Smooth muscle cell (in vitro differentiated cells): ENCODE data around the gene SCEL. TPM values are rescaled to one million over a fixed set of nuclear protein-coding genes. Genes with fewer than 3 reads are reported as not detected.

Experiments used
- DNase-seq: peaks from one replicate; lab custom pipeline; 2025; ENCODE audit not compliant: unreplicated experiment; lab: John Stamatoyannopoulos, UW
- H2AFZ ChIP-seq: fragments of 200-600 bp; sonication (generic); 2 replicates; pipeline ENCODE4 v1.6.0; 2016; ENCODE audit warnings: antibody characterized with exemption, low read depth, mild to moderate bottlenecking
- H3F3A ChIP-seq: fragments of 200-600 bp; sonication (generic); 2 replicates; pipeline ENCODE4 v1.6.0; 2017; ENCODE audit warnings: antibody characterized with exemption, low read depth
- H3K27ac ChIP-seq: fragments of 200-600 bp; sonication (generic); 2 replicates; pipeline ENCODE4 v1.5.1; 2016; ENCODE audit warnings: low read depth, mild to moderate bottlenecking
- H3K27me3 ChIP-seq: fragments of 200-600 bp; sonication (generic); 2 replicates; pipeline ENCODE4 v1.6.1; 2016; ENCODE audit warnings: low read depth, mild to moderate bottlenecking
- H3K36me3 ChIP-seq: fragments of 200-600 bp; sonication (generic); 2 replicates; pipeline ENCODE4 v1.5.1; 2016; ENCODE audit warnings: low read depth
- H3K4me1 ChIP-seq: fragments of 200-600 bp; sonication (generic); 2 replicates; pipeline ENCODE4 v1.5.1; 2016; ENCODE audit warnings: low read depth
- H3K4me2 ChIP-seq: fragments of 200-600 bp; sonication (generic); 2 replicates; pipeline ENCODE4 v1.6.0; 2016; ENCODE audit warnings: mild to moderate bottlenecking
- H3K4me3 ChIP-seq: fragments of 200-600 bp; sonication (generic); 2 replicates; pipeline ENCODE4 v1.5.1; 2016; ENCODE audit warnings: mild to moderate bottlenecking
- H3K79me2 ChIP-seq: fragments of 200-600 bp; sonication (generic); 2 replicates; pipeline ENCODE4 v1.6.0; 2016; ENCODE audit warnings: low read depth, mild to moderate bottlenecking
- H3K9ac ChIP-seq: fragments of 200-600 bp; sonication (generic); 2 replicates; pipeline ENCODE4 v1.6.0; 2016; ENCODE audit warnings: low read depth
- H3K9me3 ChIP-seq: fragments of 200-600 bp; sonication (generic); replicated peaks from 2 replicates; pipeline ENCODE4 v1.5.1; 2016; ENCODE audit warnings: low read depth
- H4K20me1 ChIP-seq: fragments of 200-600 bp; sonication (generic); 2 replicates; pipeline ENCODE4 v1.6.0; 2016; ENCODE audit warnings: low read depth
- WGBS: methylation state at CpG from one replicate; pipeline ENCODE4 v1.1.7; 2016; ENCODE audit warnings: low lambda C conversion rate; 5-methylcytosine and 5-hydroxymethylcytosine counted together
- polyA plus RNA-seq: library from polyadenylated mRNA; unstranded; fragments of >200 nt; fragmentation: Nextera tagmentation; extraction: Ambion mirVana; gene quantifications from 2 replicates; pipeline ENCODE4 v1.2.1, GENCODE V29; 2016
- total RNA-seq: library from RNA; depleted of rRNA; stranded (reverse); fragments of >200 nt; gene quantifications from 2 replicates; pipeline ENCODE4 v1.2.3, GENCODE V29; 2014
- TF ChIP-seq, protein P1 (sequence below): fragments of 200-600 bp; sonication (generic); IDR thresholded peaks from 2 replicates; pipeline ENCODE4 v1.5.1; 2017; ENCODE audit warnings: borderline replicate concordance, mild to moderate bottlenecking, antibody characterized with exemption; ENCODE audit not compliant: insufficient read depth, poor library complexity, severe bottlenecking

The SCEL gene
- total and polyA plus RNA-seq, 2 experiments from 2014 or later, result 0.55 to 4.3 TPM

GRCh38 chr13:77497350-77497749 is 38.2 kb upstream of the SCEL start:
- no peaks in the 10 kb centered on the region for H3F3A ChIP-seq
- 98% methylated on average over 3 of the region's 3 CpGs for WGBS
- no peaks in the 10 kb centered on the region for H3K36me3 ChIP-seq
- no peaks in the 10 kb centered on the region for H3K4me1 ChIP-seq
- H3K9ac ChIP-seq, result no peak overlapping the region
- H4K20me1 ChIP-seq, result no peaks in the 10 kb centered on the region
- TF ChIP-seq, protein P1, sequence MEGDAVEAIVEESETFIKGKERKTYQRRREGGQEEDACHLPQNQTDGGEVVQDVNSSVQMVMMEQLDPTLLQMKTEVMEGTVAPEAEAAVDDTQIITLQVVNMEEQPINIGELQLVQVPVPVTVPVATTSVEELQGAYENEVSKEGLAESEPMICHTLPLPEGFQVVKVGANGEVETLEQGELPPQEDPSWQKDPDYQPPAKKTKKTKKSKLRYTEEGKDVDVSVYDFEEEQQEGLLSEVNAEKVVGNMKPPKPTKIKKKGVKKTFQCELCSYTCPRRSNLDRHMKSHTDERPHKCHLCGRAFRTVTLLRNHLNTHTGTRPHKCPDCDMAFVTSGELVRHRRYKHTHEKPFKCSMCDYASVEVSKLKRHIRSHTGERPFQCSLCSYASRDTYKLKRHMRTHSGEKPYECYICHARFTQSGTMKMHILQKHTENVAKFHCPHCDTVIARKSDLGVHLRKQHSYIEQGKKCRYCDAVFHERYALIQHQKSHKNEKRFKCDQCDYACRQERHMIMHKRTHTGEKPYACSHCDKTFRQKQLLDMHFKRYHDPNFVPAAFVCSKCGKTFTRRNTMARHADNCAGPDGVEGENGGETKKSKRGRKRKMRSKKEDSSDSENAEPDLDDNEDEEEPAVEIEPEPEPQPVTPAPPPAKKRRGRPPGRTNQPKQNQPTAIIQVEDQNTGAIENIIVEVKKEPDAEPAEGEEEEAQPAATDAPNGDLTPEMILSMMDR, result no peak
- no peak overlapping the region for H3K4me2 ChIP-seq
- H3K27ac ChIP-seq, result no peak overlapping the region
- no peak overlapping the region for H3K4me3 ChIP-seq
- H2AFZ ChIP-seq, result no peak overlapping the region
- H3K79me2 ChIP-seq, result no peaks in the 10 kb centered on the region
- no peak for DNase-seq
- no peaks in the 10 kb centered on the region for H3K27me3 ChIP-seq
- no peaks in the 10 kb centered on the region for H3K9me3 ChIP-seq

- Histone ChIP-seq H3K27ac (no peak overlapping the region), H2AFZ (no peak overlapping the region)
Observed at GRCh38 chr13:77497835-77498234, 37.7 kb upstream of the SCEL start.

DNA sequence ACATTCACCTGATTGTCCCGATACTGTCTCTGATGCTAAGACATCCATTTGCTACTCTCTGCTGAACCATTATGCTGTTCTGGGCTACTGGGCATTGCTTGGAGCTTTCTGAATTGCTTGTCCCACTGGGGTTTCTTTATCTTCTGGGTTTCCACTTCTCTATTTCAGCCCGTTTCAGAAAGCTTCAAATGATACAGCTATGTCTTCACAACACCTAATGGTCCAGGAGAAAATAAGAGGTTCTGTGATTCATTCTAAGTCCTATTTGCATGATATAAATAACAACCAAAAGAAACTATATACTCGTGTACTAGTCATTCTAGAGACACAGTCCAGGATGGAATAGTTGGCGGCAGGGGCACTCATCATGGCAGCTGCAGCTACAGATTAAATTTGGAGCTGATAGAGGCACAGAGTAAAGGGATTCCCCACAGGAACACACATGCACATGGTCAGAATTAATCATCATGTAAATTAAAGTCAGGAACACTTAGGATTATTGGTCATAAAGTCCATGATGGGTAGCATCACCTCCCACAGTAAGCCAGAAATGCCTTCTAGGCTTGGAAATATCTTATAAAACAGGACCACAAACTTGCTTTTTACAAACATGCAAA is 33.3 kb upstream of the SCEL start:
- no peak for DNase-seq
- TF ChIP-seq, protein P1, result no peak
- H3K4me2 ChIP-seq, result no peak overlapping the region
- H3F3A ChIP-seq, result no peaks in the 10 kb centered on the region
- no peaks in the 10 kb centered on the region for H3K4me1 ChIP-seq
- H2AFZ ChIP-seq, result no peak overlapping the region
- H3K79me2 ChIP-seq, result no peaks in the 10 kb centered on the region
- no peak overlapping the region for H3K4me3 ChIP-seq
- H3K9ac ChIP-seq, result no peak overlapping the region
- no peaks in the 10 kb centered on the region for H3K36me3 ChIP-seq
- no peaks in the 10 kb centered on the region for H4K20me1 ChIP-seq
- no peak overlapping the region for H3K27ac ChIP-seq
- WGBS, result 79% methylated on average over 4 of the region's 4 CpGs
- H3K27me3 ChIP-seq, result no peaks in the 10 kb centered on the region
- H3K9me3 ChIP-seq, result no peaks in the 10 kb centered on the region

More at GRCh38 chr13:77497835-77498234, 37.7 kb upstream of the SCEL start:
- Histone ChIP-seq H3K4me3 (no peak overlapping the region), H3K9ac (no peak overlapping the region), H3F3A (no peaks in the 10 kb centered on the region), H3K4me1 (no peaks in the 10 kb centered on the region), H4K20me1 (no peaks in the 10 kb centered on the region), H3K36me3 (no peaks in the 10 kb centered on the region), H3K4me2 (no peak overlapping the region), H3K9me3 (no peaks in the 10 kb centered on the region), H3K27me3 (no peaks in the 10 kb centered on the region), H3K79me2 (no peaks in the 10 kb centered on the region)
- TF ChIP-seq, protein P1, result no peak
- no peak for DNase-seq

DNA sequence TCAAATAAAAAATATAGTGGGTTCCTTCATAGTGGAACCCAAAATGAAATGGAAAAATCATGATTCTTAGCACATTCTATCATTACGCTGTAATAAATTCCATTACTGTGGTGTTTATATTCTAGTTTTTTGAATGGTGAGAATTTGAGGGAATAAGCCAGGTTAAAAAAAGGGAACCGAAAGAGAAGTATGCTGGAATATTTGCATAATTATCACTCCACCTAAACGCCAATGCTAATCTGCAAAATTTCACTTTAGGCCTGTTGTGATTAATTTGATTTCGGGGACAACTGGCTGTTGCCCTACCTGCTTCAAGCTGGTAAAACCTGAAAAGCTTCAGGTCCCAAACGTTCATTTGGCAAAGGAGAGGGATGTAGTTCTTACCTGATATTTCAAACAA is 32.1 kb upstream of the SCEL start:
- H2AFZ ChIP-seq, result no peak overlapping the region
- DNase-seq, result no peak
- no peaks in the 10 kb centered on the region for H3K4me1 ChIP-seq
- TF ChIP-seq, protein P1, result no peak
- no peaks in the 10 kb centered on the region for H3F3A ChIP-seq
- no peaks in the 10 kb centered on the region for H3K27me3 ChIP-seq
- no peak overlapping the region for H3K4me2 ChIP-seq
- no peaks in the 10 kb centered on the region for H3K36me3 ChIP-seq
- no peak overlapping the region for H3K4me3 ChIP-seq
- no peak overlapping the region for H3K27ac ChIP-seq
- WGBS, result 86% methylated on average over 5 of the region's 5 CpGs
- no peaks in the 10 kb centered on the region for H4K20me1 ChIP-seq
- no peaks in the 10 kb centered on the region for H3K9me3 ChIP-seq
- no peaks in the 10 kb centered on the region for H3K79me2 ChIP-seq
- H3K9ac ChIP-seq, result no peak overlapping the region
